Endometrium (tissue), 2 donors: ENCODE data around the gene SLC38A8.

Experiments
- FAIRE-seq: peaks from 2 replicates; lab custom pipeline; 2012; peaks lifted over from hg19 to GRCh38; lab: Jason Lieb, UNC
- donor health status: control.
- donor health status: control.

The SLC38A8 gene

GRCh38 chr16:83968891-83969649 lies 73.5 kb downstream of the SLC38A8 start:
- no peak for FAIRE-seq

DNA sequence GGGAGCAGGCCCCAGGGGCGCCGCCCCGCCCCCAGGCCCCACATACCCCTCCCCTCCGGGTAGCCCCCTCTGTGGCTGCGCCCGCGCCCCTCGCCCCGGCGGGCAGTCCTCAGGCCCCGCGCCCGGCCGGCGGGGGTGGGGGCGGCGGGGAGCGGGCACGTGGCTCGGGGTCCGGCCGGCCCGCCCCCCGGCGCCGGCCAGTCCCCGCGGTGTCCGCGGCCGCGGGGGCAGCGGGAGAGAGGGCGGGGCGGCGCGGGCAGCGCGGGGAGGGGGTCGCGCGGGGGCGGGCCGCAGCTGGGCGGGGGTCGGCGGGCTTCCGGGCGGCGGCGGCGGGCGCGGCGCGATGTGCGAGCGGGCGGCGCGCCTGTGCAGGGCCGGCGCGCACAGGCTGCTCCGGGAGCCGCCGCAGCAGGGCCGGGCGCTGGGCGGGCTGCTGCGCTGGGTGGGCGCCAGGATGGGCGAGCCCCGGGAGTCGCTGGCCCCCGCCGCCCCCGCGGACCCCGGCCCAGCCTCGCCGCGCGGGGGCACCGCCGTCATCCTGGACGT lies 74.2 kb downstream of the SLC38A8 start:
- no peak for FAIRE-seq

DNA sequence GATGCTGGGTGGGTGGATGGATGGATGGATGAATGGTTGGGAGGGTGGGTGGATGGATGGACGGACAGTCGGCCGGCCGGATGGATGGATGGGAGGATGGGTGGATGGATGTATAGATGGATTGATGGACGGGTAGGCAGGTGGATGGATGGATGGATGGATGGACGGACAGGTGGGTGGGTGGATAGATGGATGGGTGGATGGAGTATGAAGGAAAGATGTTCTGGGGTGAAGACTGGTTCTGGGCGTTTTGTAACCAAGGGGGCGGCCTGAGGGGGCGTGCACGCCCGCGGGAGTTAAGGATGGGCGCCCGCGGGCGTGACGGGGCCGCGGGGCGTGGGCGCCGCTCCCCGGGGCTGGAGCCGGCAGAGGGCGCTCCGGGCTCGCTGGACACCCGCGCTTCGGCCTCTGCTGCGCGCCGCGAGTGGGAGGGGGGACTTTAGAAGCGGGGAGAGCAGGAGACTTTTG lies 74.7 kb downstream of the SLC38A8 start, which contains the start of gene NECAB2:
Gene NECAB2, plus strand, starts transcription at position 407 of the 468 bp plus-strand sequence. CDS start 405 bp downstream, outside the sequence.
- no peak for FAIRE-seq

DNA sequence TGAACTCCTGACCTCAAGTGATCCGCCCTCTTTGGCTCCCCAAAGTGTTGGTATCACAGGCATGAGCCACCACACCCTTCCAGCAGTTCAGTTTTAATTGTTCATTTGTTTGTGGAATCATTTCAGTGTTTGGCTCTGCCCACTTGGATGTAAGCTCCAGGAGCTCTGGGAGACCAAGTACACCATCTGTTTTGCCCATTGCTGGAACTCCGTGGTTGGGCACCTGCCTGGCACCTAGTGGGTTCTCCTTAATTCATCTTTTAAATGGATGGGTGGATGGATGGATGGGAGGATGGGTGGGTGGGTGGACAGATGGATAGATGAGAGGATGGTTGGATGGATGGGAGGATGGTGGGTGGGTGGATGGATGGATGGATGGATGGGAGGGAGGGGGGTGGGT lies 75.5 kb downstream of the SLC38A8 start:
- no peak for FAIRE-seq

GRCh38 chr16:83966153-83966696 lies 76.4 kb downstream of the SLC38A8 start:
- FAIRE-seq = no peak

- FAIRE-seq = no peak
Measured at GRCh38 chr16:83965444-83966152, 77.0 kb downstream of the SLC38A8 start.

DNA sequence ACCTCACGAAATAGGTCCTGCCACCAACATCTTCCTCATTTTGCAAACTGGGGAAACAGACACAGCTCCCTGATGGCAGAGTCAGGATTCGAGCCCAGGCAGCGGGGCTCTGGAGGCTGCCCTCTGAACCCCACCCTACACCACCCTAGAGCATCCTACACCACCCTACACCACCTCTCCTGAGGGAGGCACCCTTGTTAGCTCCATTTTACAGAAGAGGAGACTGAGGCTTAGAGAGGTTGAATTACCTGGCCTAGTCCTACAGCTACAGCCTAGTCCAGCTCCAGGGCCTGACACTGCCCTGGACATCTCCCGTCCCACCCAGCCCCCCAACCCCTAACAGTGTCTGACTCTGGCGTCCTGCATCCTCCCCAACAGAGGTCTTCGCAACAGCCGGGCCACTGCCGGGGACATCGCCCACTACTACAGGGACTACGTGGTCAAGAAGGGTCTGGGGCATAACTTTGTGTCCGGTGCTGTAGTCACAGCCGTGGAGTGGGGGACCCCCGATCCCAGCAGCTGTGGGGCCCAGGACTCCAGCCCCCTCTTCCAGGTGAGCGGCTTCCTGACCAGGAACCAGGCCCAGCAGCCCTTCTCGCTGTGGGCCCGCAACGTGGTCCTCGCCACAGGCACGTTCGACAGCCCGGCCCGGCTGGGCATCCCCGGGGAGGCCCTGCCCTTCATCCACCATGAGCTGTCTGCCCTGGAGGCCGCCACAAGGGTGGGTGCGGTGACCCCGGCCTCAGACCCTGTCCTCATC lies 77.7 kb downstream of the SLC38A8 start:
- FAIRE-seq = no peak

GRCh38 chr16:83963277-83964119 lies 79.1 kb downstream of the SLC38A8 start:
- no peak for FAIRE-seq

DNA sequence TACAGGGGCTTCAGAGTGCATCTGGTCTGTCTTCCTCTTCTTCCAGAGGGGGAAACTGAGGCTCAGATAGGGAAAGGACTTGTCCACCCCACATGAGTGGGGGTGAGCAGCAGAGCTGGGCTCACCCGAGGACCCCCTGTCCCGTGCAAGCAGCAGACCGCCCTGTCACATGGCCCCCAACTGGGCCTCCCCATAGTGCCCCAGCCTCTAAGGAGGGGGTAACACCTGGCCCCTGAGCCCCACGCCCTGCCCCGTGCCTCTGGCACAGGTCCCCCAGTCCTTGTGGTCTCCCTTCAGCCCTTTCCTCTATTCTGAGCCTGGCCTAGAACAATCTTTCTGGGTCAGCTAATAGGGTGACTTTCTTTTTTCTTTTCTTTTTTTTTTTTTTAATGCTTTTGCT lies 81.0 kb downstream of the SLC38A8 start:
- no peak for FAIRE-seq

DNA sequence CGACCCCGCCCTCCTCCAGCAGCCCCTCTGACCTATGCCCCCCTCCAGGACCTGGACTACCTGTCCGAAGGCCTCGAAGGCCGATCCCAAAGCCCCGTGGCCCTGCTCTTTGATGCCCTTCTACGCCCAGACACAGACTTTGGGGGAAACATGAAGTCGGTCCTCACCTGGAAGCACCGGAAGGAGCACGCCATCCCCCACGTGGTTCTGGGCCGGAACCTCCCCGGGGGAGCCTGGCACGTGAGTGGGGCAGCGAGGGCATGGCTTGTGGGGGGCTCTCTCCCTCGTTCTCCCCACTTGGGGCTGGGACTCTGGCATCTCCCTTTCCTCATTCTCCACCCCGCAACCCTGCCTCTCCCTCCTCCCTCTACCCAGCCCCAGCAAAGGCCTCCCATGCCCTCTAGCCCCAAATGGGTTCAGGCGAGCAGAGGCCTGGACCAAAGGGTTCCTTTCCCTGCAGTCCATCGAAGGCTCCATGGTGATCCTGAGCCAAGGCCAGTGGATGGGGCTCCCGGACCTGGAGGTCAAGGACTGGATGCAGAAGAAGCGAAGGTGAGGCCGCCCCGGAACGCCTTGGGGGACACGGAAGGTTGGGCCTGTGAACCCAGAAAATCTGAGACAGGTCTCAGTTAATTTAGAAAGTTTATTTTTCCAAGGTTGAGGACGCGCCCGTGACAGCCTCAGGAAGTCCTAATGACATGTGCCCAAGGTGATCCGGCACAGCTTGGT lies 81.9 kb downstream of the SLC38A8 start:
- no peak for FAIRE-seq
